IMR-90 (cell line): ENCODE results near the gene PRXL2B. TPM values are rescaled to one million over a fixed set of nuclear protein-coding genes. Genes with fewer than 3 reads are reported as not detected.

ENCODE experiments used
- ATAC-seq: fragments of 200-7000 bp; cut with Tn5 transposase; 2 replicates; pipeline ENCODE4 v1.9.1; 2020; ENCODE audit warnings: low read depth, mild to moderate bottlenecking, moderate library complexity
- BruUV-seq: library from RNA; stranded (reverse); fragments of 400-500 nt; replicated peaks from 2 replicates; lab custom pipeline; 2021; lab: Mats Ljungman, UMichigan
- CTCF ChIA-PET: fragments of 300-600 bp; formaldehyde crosslinking; extraction: SDS; loops from one replicate; lab custom pipeline; 2021; ENCODE audit warnings: antibody characterized with exemption; lab: Yijun Ruan, JAX
- POLR2A ChIA-PET: fragments of 300-600 bp; sonication (Branson Sonifier 250); formaldehyde crosslinking; loops from one replicate; lab custom pipeline; 2022; ENCODE audit warnings: antibody characterized with exemption; ENCODE audit not compliant: unreplicated experiment; lab: Charles Lee
- DNase-seq: peaks from one replicate; pipeline ENCODE4 v3.0.0; 2013
- H2AFZ ChIP-seq: replicated peaks from 2 replicates; pipeline ENCODE3; 2013; ENCODE audit warnings: low read length, mild to moderate bottlenecking; ENCODE audit not compliant: poor library complexity
- H2AK5ac ChIP-seq: 2 replicates; pipeline ENCODE4 v1.6.1; 2013; ENCODE audit warnings: low read depth, low read length, inconsistent platforms
- H2AK9ac ChIP-seq: replicated peaks from 2 replicates; pipeline ENCODE3; 2013; ENCODE audit warnings: mild to moderate bottlenecking, low read depth, low read length, moderate library complexity; ENCODE audit not compliant: poor library complexity
- H2BK120ac ChIP-seq: 2 replicates; pipeline ENCODE4 v1.6.1; 2013; ENCODE audit warnings: low read depth, low read length, inconsistent platforms
- H2BK15ac ChIP-seq: 3 replicates; pipeline ENCODE4 v1.6.1; 2013; ENCODE audit warnings: low read depth, low read length, inconsistent platforms
- H2BK20ac ChIP-seq: 2 replicates; pipeline ENCODE4 v1.6.1; 2013; ENCODE audit warnings: low read depth, mild to moderate bottlenecking, inconsistent platforms, low read length, moderate library complexity
- H2BK5ac ChIP-seq: 2 replicates; pipeline ENCODE4 v1.6.1; 2013; ENCODE audit warnings: mild to moderate bottlenecking, low read depth, low read length, inconsistent platforms; ENCODE audit not compliant: poor library complexity, severe bottlenecking
- H3K14ac ChIP-seq: replicated peaks from 2 replicates; pipeline ENCODE4 v1.6.1; 2013; ENCODE audit warnings: low read depth, low read length, inconsistent platforms
- H3K18ac ChIP-seq: 2 replicates; pipeline ENCODE4 v1.6.1; 2013; ENCODE audit warnings: low read depth, low read length, control low read depth
- H3K23ac ChIP-seq: 2 replicates; pipeline ENCODE4 v1.6.1; 2013; ENCODE audit warnings: low read depth, low read length, inconsistent platforms
- H3K27ac ChIP-seq: 2 replicates; pipeline ENCODE4 v1.5.1; 2013; ENCODE audit warnings: mild to moderate bottlenecking, control low read depth, low read length; ENCODE audit not compliant: insufficient read depth
- H3K27me3 ChIP-seq: 2 replicates; pipeline ENCODE4 v1.6.1; 2013; ENCODE audit warnings: low read length; ENCODE audit not compliant: control insufficient read depth, insufficient read depth
- H3K36me3 ChIP-seq: 2 replicates; pipeline ENCODE4 v1.6.1; 2013; ENCODE audit warnings: low read length, mixed read lengths; ENCODE audit not compliant: control insufficient read depth, insufficient read depth
- H3K4ac ChIP-seq: 2 replicates; pipeline ENCODE4 v1.6.1; 2013; ENCODE audit warnings: low read depth, low read length, inconsistent platforms
- H3K4me1 ChIP-seq: 2 replicates; pipeline ENCODE4 v1.6.1; 2013; ENCODE audit warnings: low read length, mixed read lengths; ENCODE audit not compliant: control insufficient read depth, insufficient read depth
- H3K4me2 ChIP-seq: 2 replicates; pipeline ENCODE4 v1.6.1; 2013; ENCODE audit warnings: low read depth, mild to moderate bottlenecking, control low read depth, low read length, moderate library complexity
- H3K4me3 ChIP-seq: 2 replicates; pipeline ENCODE4 v1.5.1; 2013; ENCODE audit warnings: low read depth, mild to moderate bottlenecking, control low read depth, low read length, moderate library complexity; ENCODE audit not compliant: insufficient read depth
- H3K56ac ChIP-seq: 2 replicates; pipeline ENCODE4 v1.6.1; 2013; ENCODE audit warnings: low read length, inconsistent platforms; ENCODE audit not compliant: insufficient read depth; ENCODE audit errors: extremely low read depth
- H3K79me1 ChIP-seq, 2 experiments: 2 replicates each; pipeline ENCODE4 v1.6.1; 2013; ENCODE audit warnings: low read length in 2 of 2, inconsistent platforms in 1 of 2, low read depth in 1 of 2
- H3K9ac ChIP-seq: 2 replicates; pipeline ENCODE4 v1.6.1; 2013; ENCODE audit warnings: low read depth, low read length, control low read depth
- H3K9me1 ChIP-seq: 2 replicates; pipeline ENCODE4 v1.6.1; 2013; ENCODE audit warnings: low read length, inconsistent platforms; ENCODE audit not compliant: insufficient read depth
- H3K9me3 ChIP-seq: 2 replicates; pipeline ENCODE4 v1.6.1; 2013; ENCODE audit warnings: low read length; ENCODE audit not compliant: control insufficient read depth, insufficient read depth
- H4K20me1 ChIP-seq: 2 replicates; pipeline ENCODE4 v1.6.1; 2013; ENCODE audit warnings: low read length, inconsistent platforms; ENCODE audit not compliant: insufficient read depth
- H4K5ac ChIP-seq: 2 replicates; pipeline ENCODE4 v1.6.1; 2013; ENCODE audit warnings: mild to moderate bottlenecking, low read depth, low read length, control low read depth
- H4K8ac ChIP-seq, 2 experiments: 2 replicates each; pipeline ENCODE4 v1.6.1; 2013; ENCODE audit warnings: low read depth in 2 of 2, low read length in 2 of 2, control low read depth in 1 of 2, inconsistent platforms in 1 of 2
- H4K91ac ChIP-seq: 2 replicates; pipeline ENCODE4 v1.6.1; 2013; ENCODE audit warnings: low read depth, low read length, inconsistent platforms; ENCODE audit not compliant: insufficient read depth
- CHD1 ChIP-seq: IDR thresholded peaks from 2 replicates; pipeline ENCODE4 v1.6.1; 2012; ENCODE audit warnings: low read depth, low read length, improper control_type of control experiment
- FOS ChIP-seq: fragments of 150-350 bp; IDR thresholded peaks from 2 replicates; pipeline ENCODE4 v1.6.1; 2016; ENCODE audit warnings: low read depth, low read length
- WGBS, 2 experiments: methylation state at CpG; one replicate each; pipeline versions ENCODE4 v1.1.5 to v1.1.7; 2013; ENCODE audit warnings: missing lambda C conversion rate in 2 of 2; ENCODE audit not compliant: insufficient read length in 1 of 2; ENCODE audit errors: extremely low coverage in 2 of 2; 5-methylcytosine and 5-hydroxymethylcytosine counted together
- dilution Hi-C: fragments of 300-500 bp; cut with HindIII; formaldehyde crosslinking; loops from one replicate; pipeline ENCODE4 v1.14.3; 2018; ENCODE audit warnings: low sequenced_read_pairs; ENCODE audit not compliant: unreplicated experiment
- in situ Hi-C: fragments of 300-500 bp; cut with MboI; formaldehyde crosslinking; loops from 3 replicates; pipeline ENCODE4 v1.14.3; 2019; ENCODE audit warnings: low sequenced_read_pairs, inconsistent platforms, mixed read lengths
- intact Hi-C: fragments of 100-400 bp; cut with micrococcal nuclease; formaldehyde crosslinking; loops from 2 replicates; pipeline ENCODE4 v1.10.0; 2022
- polyA plus RNA-seq, 3 experiments: library from polyadenylated mRNA; depleted of rRNA; stranded (reverse); fragments of >200 nt; gene quantifications; 2 replicates each; pipeline ENCODE4 v1.2.3, GENCODE V29; 2012; ENCODE audit warnings: low replicate concordance in 1 of 3
- total RNA-seq: library from RNA; depleted of rRNA; stranded (reverse); fragments of >200 nt; gene quantifications from 2 replicates; pipeline ENCODE4 v1.2.3, GENCODE V29; 2012
- TF ChIP-seq, protein P1 (sequence below): conservative IDR thresholded peaks from 2 replicates; pipeline ENCODE4 v1.5.1; 2012; ENCODE audit warnings: mild to moderate bottlenecking, low read depth, low read length, improper control_type of control experiment

PRXL2B gene
- total and polyA plus RNA-seq, 2 of the 4 experiments (the other 2 are of a cell fraction), result 10.9 to 22.3 TPM

DNA sequence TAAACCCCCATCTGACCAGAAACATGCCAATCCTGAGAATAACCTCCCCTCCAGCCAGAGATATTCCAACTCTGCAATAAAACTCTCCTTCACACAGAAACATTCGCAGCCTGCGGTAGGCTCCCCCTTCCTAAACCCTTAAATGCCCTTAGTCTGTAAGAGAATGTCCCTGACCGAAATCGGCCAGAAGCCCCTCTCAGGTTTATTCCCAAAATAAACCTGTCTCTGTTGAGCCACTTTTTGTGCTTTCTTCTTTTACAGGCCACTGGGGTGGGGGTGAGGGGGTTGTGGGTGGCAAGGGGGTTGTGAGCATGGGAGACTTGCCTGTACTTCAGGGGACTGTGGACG is 4.6 kb downstream of the PRXL2B start:
- in situ Hi-C loops, result no loop called here
- no CpG with 5 or more reads among the region's 5 CpGs for WGBS, 2 experiments

More for the DNA sequence above, 4.6 kb downstream of the PRXL2B start:
- Histone ChIP-seq H3K9me1 (no peaks in the 10 kb centered on the region), H2AK9ac (no peak overlapping the region), H4K91ac (no peak overlapping the region), H4K8ac (no peak overlapping the region), H2AFZ (no peak overlapping the region), H3K4me2 (no peak overlapping the region), H2BK15ac (no peak overlapping the region), H3K9me3 (no peaks in the 10 kb centered on the region), H3K79me1 (peaks cover 0 to 12% of the 10 kb centered on the region in 2 experiments; a peak in 1 of 4 replicates), H2BK5ac (no peak overlapping the region), H3K18ac (no peak overlapping the region), H3K14ac (no peak overlapping the region), H3K9ac (no peak overlapping the region), H3K4ac (no peak overlapping the region), H3K36me3 (peaks cover 2% of the 10 kb centered on the region; the same call in 1 of the 2 replicates), H3K4me3 (no peak overlapping the region), H3K27me3 (no peaks in the 10 kb centered on the region; the same call in 1 of the 2 replicates), H4K20me1 (no peaks in the 10 kb centered on the region), H3K56ac (no peak overlapping the region), H2BK20ac (no peak overlapping the region), H3K27ac (no peak overlapping the region), H2AK5ac (no peak overlapping the region), H2BK120ac (no peak overlapping the region), H4K5ac (no peak overlapping the region), H3K4me1 (peaks cover 4% of the 10 kb centered on the region; the same call in 1 of the 2 replicates), H3K23ac (no peak overlapping the region)
- ATAC-seq, result no peak
- ChIA-PET CTCF (no interaction called here), POLR2A (no interaction called here)
- DNase-seq, result no peak
- dilution Hi-C loops (no loop called here), intact Hi-C loops (no loop called here)
- TF ChIP-seq, protein P1, sequence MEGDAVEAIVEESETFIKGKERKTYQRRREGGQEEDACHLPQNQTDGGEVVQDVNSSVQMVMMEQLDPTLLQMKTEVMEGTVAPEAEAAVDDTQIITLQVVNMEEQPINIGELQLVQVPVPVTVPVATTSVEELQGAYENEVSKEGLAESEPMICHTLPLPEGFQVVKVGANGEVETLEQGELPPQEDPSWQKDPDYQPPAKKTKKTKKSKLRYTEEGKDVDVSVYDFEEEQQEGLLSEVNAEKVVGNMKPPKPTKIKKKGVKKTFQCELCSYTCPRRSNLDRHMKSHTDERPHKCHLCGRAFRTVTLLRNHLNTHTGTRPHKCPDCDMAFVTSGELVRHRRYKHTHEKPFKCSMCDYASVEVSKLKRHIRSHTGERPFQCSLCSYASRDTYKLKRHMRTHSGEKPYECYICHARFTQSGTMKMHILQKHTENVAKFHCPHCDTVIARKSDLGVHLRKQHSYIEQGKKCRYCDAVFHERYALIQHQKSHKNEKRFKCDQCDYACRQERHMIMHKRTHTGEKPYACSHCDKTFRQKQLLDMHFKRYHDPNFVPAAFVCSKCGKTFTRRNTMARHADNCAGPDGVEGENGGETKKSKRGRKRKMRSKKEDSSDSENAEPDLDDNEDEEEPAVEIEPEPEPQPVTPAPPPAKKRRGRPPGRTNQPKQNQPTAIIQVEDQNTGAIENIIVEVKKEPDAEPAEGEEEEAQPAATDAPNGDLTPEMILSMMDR, result no peak
- TF ChIP-seq FOS (no peak), CHD1 (no peak)
- no TSS peak for BruUV-seq
